Naive thymus-derived CD8-positive, alpha-beta T cell (primary cell): ENCODE data around the gene CDK19. TPM values are rescaled to one million over a fixed set of nuclear protein-coding genes. Genes with fewer than 3 reads are reported as not detected.

Experiments
- ATAC-seq, 2 donors: fragments of 150-1000 bp; cut with Tn5 transposase in 1 of 2; sonication (Bioruptor Pico), chemical (Tn5 transposase) in 1 of 2; 1 replicate in 1 of 2; 2 replicates in 1 of 2; pipeline ENCODE4 v1.10.0; 2021; ENCODE audit warnings: mild to moderate bottlenecking in 2 of 2, moderate library complexity in 2 of 2
- POLR2A ChIA-PET: fragments of 350-600 bp; sonication (Branson Sonifier 250); formaldehyde crosslinking; loops from one replicate; lab custom pipeline; 2021; ENCODE audit warnings: antibody characterized with exemption; lab: Charles Lee
- DNase-seq, 10 donors: peaks; one replicate each; pipeline versions ENCODE4 v3.0.0 to v3.0.0-alpha.2; 2020 to 2022
- H3K27ac Mint-ChIP-seq, 10 donors: one replicate each; pipeline ENCODE4 v1.8.0; 2020 to 2022; ENCODE audit warnings: mild to moderate bottlenecking in 10 of 10, mixed read lengths in 10 of 10, moderate library complexity in 4 of 10, inconsistent platforms in 1 of 10
- H3K27me3 Mint-ChIP-seq, 5 donors: one replicate each; pipeline ENCODE4 v1.8.0; 2021 to 2022; ENCODE audit warnings: mixed read lengths in 5 of 5
- H3K36me3 Mint-ChIP-seq, 3 donors: one replicate each; pipeline ENCODE4 v1.8.0; 2020 to 2022; ENCODE audit warnings: mixed read lengths in 3 of 3, mild to moderate bottlenecking in 2 of 3, inconsistent platforms in 1 of 3
- H3K4me1 Mint-ChIP-seq, 4 donors: one replicate each; pipeline ENCODE4 v1.8.0; 2021 to 2022; ENCODE audit warnings: mixed read lengths in 4 of 4
- H3K4me3 Mint-ChIP-seq, 10 donors: one replicate each; pipeline ENCODE4 v1.8.0; 2020 to 2022; ENCODE audit warnings: mild to moderate bottlenecking in 10 of 10, mixed read lengths in 10 of 10, moderate library complexity in 6 of 10, inconsistent platforms in 1 of 10
- H3K9me3 Mint-ChIP-seq, 9 donors: one replicate each; pipeline ENCODE4 v1.8.0; 2020 to 2022; ENCODE audit warnings: mixed read lengths in 9 of 9, mild to moderate bottlenecking in 3 of 9, inconsistent platforms in 1 of 9, moderate library complexity in 1 of 9
- polyA plus RNA-seq, 3 donors: library from polyadenylated mRNA; unstranded; fragments of 300-500 nt; fragmentation: Illumina TruSeq; gene quantifications; one replicate each; pipeline ENCODE4 v1.2.3, GENCODE V29; 2021
- total RNA-seq, 8 experiments: library from RNA in 2 of 8; stranded (reverse) in 2 of 8; gene quantifications; one replicate each; pipeline ENCODE4 v1.2.3 and lab custom pipeline; 2021 to 2026

Gene CDK19
- total and polyA plus RNA-seq, 5 experiments from 2014 or later: 1.1 to 20.0 (median 2.1) TPM

DNA sequence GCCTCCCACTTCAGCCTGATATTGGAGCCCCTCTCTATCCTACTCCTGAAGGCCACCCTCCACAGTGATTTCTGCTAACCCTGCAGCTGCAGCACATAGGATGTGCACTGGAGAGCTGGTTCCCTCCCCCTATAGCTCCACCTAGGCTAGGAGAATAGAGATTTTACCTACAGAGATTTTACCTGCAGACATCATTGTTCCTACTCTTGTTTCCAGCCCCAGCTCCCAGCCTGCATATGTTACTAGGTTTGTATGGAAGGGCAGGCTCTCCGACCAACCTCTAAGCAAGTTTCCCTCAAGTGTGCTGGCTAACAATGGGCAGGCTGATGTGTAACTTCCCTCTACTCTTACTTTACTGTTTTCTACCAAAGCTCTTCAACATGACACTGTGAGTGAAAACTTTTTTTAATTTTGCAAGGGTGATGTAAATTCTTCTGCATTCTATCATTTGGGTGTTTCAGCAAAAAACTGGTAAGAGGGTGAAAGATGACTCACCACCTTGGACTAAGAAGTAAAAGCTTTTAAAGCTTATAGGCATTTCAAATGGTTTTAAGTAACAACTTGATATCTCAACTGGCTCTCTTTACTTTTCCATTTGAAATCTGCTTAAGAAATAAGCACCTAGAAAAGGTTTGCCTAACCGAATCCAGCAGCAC, 106.8 kb downstream of the CDK19 start:
- peaks cover 3 to 8% (median 6%) of the 10 kb centered on the region in 3 donors for H3K36me3 Mint-ChIP-seq
- H3K27ac Mint-ChIP-seq: no peak overlapping the region
- H3K27me3 Mint-ChIP-seq: no peaks in the 10 kb centered on the region
- DNase-seq (no peak), ATAC-seq (no peak)
- H3K4me3 Mint-ChIP-seq: no peak overlapping the region
- peaks cover 0 to 5% (median 3%) of the 10 kb centered on the region in 4 donors for H3K4me1 Mint-ChIP-seq
- POLR2A ChIA-PET: interaction anchor here (1.4 kb wide), 1 partner anchor 106 kb away, joined by 3 read pairs; the partner anchor contains the start of gene CDK19
- H3K9me3 Mint-ChIP-seq: no peaks in the 10 kb centered on the region

DNA sequence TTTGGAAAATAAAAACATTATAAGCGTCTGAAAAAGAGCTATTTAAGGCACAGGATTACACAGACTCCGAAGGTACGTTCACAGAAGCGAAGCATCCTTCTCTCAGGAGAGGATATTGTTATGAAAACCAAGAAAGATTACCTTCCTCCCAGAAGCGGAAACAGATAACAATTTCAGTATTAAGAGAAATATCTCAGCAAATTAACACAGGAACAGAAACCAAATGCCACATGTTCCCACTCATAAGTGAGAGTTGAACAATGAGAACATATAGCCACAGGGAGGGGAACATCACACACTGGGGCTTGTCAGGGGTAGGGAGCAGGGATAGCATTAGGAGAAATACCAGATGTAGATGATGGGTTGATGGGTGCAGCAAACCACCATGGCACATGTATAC, 109.7 kb downstream of the CDK19 start:
- Mint-ChIP-seq H3K9me3 (no peaks in the 10 kb centered on the region), H3K36me3 (peaks cover 0 to 6% (median 0%) of the 10 kb centered on the region in 3 donors), H3K4me3 (no peak overlapping the region), H3K27ac (peak overlapping the region in 1 of 10 donors; percentile 10), H3K4me1 (peaks cover 0 to 5% (median 2%) of the 10 kb centered on the region in 4 donors), H3K27me3 (no peaks in the 10 kb centered on the region)
- POLR2A ChIA-PET: no interaction called here
- DNase-seq (no peak), ATAC-seq (no peak)

DNA sequence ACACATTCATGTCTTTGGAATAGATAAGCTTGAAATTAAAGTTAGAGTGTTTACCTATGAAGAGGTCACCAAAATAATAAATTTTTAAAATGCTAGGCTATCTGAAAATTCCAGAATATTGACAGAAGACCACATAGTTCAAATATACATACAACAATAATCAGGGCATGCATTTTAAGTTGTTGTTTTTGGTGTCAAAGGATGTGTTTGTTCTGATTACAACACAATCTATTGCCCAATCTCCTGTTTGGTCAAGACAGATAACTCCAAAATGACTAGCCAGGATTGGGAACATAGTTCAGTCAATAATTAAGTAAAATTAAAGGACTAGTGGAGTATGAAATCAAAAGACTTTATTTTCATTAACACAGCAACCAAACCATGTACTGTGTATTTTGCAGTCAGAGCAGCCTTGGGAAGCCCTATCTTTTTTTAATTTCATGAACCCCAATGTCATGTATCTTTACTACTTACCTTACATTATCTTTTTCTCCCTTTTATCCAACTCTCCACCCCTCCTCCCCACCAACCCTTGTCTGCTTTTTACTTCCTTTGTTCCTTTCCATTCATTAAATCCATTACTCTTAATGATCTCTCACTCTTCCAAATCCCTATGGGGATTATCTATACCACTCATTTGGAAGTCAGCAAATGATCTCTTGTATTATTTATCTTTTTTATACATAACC, 111.2 kb downstream of the CDK19 start:
- POLR2A ChIA-PET: no interaction called here
- Mint-ChIP-seq H3K9me3 (no peaks in the 10 kb centered on the region), H3K4me3 (no peak overlapping the region), H3K27me3 (no peaks in the 10 kb centered on the region), H3K36me3 (peaks cover 0 to 3% (median 2%) of the 10 kb centered on the region in 3 donors), H3K27ac (peak overlapping the region in 2 of 10 donors; percentile 12 to 53), H3K4me1 (peaks cover 0 to 5% (median 1%) of the 10 kb centered on the region in 4 donors)
- ATAC-seq (no peak), DNase-seq (no peak)

GRCh38 chr6:110703010-110703905, 112.0 kb downstream of the CDK19 start:
- DNase-seq: no peak
- H3K27ac Mint-ChIP-seq: peak overlapping the region in 2 of 10 donors; percentile 19 to 46

DNA sequence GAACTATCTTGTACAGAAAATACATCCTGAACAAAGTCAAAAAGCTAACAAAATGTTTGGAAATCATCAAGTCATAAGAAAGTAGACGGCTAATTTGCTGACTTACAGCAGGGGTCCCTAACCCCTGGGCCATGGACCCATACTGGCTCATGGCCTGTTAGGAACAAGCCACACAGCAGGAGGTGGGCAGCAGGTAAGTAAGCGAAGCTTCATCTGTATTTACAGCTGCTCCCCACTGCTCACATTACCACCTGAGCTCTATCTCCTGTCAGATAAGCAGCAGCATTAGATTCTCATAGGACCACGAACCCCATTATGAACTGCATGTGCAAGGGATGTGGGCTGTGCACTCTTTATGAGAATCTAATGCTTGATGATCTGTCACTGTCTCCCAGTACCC, 115.5 kb downstream of the CDK19 start:
- Mint-ChIP-seq H3K9me3 (peaks cover 0 to 1% (median 0%) of the 10 kb centered on the region in 9 donors), H3K4me3 (no peak overlapping the region), H3K27ac (no peak overlapping the region), H3K4me1 (peaks cover 0 to 9% (median 0%) of the 10 kb centered on the region in 4 donors), H3K27me3 (no peaks in the 10 kb centered on the region), H3K36me3 (peaks cover 0 to 16% (median 15%) of the 10 kb centered on the region in 3 donors)
- DNase-seq: no peak
- POLR2A ChIA-PET: interaction anchor here (0.6 to 1.1 kb wide), 3 partner anchors 17 to 1115 kb away, joined by 3 to 5 read pairs (median 3); partner anchors contain the start of gene AMD1
- no peak for ATAC-seq

More at GRCh38 chr6:110703010-110703905, 112.0 kb downstream of the CDK19 start:
- no peak for ATAC-seq
- Mint-ChIP-seq H3K9me3 (no peaks in the 10 kb centered on the region), H3K4me1 (peaks cover 0 to 2% (median 0%) of the 10 kb centered on the region in 4 donors), H3K36me3 (peaks cover 0 to 5% (median 2%) of the 10 kb centered on the region in 3 donors), H3K27me3 (no peaks in the 10 kb centered on the region), H3K4me3 (no peak overlapping the region)
- POLR2A ChIA-PET: no interaction called here

DNA sequence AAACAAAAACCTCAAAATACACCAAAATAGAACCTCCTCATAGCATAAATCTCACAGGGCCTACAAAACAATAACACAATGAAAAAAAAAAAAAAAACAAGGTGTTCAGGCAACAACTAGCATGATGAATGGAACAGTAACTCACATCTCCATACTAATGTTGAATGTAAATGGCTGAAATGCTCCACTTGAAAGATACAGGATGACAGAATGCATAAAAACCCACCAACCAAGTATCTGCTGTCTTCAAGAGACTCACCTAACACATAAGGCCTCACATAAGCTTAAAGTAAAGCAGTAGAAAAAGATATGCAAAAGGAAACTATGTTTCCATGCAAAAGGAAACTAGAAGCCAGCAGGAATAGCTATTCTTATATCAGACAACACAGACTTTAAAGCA, 121.3 kb downstream of the CDK19 start:
- no peak for DNase-seq
- Mint-ChIP-seq H3K27ac (no peak overlapping the region), H3K27me3 (no peaks in the 10 kb centered on the region), H3K4me3 (no peak overlapping the region), H3K4me1 (peaks cover 8 to 21% (median 14%) of the 10 kb centered on the region in 4 donors), H3K9me3 (peaks cover 0 to 6% (median 0%) of the 10 kb centered on the region in 9 donors), H3K36me3 (peaks cover 0 to 25% (median 25%) of the 10 kb centered on the region in 3 donors)
- POLR2A ChIA-PET: interaction anchor here (0.6 kb wide), 1 partner anchor 300 kb away, joined by 4 read pairs; no protein-coding TSS in a partner anchor
- no peak for ATAC-seq

DNA sequence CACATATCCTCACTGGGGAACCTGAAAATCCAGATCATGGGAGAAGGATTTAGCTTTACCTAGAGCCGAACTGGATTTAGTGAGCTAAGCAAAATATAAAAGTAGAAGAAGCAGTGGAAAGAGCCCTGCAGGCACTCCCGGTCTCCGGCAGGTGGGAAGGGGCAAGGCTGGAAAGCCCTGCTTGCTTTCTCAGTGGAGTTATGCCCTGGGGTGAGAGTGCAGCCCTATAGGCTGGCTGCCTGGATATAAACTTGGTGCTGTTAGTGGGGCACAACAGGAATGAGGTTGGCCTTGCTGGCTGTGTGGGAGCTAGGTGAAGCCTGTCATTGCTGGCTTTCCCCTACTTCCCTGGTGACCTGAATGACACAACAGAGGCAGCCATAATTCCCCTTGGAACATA, 122.0 kb downstream of the CDK19 start:
- peak overlapping the region in 1 of 10 donors; percentile 14 for H3K4me3 Mint-ChIP-seq
- no peak for DNase-seq
- peaks cover 0 to 25% (median 24%) of the 10 kb centered on the region in 3 donors for H3K36me3 Mint-ChIP-seq
- H3K27me3 Mint-ChIP-seq: no peaks in the 10 kb centered on the region
- H3K9me3 Mint-ChIP-seq: peaks cover 0 to 6% (median 0%) of the 10 kb centered on the region in 9 donors
- H3K27ac Mint-ChIP-seq: peak overlapping the region in 1 of 10 donors; percentile 56
- H3K4me1 Mint-ChIP-seq: peaks cover 13 to 28% (median 21%) of the 10 kb centered on the region in 4 donors
- no peak for ATAC-seq
- POLR2A ChIA-PET: interaction anchor here (0.6 kb wide), 1 partner anchor 181 kb away, joined by 3 read pairs; the partner anchor contains the start of gene AMD1

- no peak overlapping the region for H3K4me3 Mint-ChIP-seq
- H3K36me3 Mint-ChIP-seq: peaks cover 0 to 16% (median 15%) of the 10 kb centered on the region in 3 donors
- H3K9me3 Mint-ChIP-seq: peaks cover 0 to 6% (median 0%) of the 10 kb centered on the region in 9 donors
- H3K27ac Mint-ChIP-seq: no peak overlapping the region
- no peak for DNase-seq
- H3K4me1 Mint-ChIP-seq: peaks cover 15 to 45% (median 33%) of the 10 kb centered on the region in 4 donors
- ATAC-seq: no peak
- H3K27me3 Mint-ChIP-seq: no peaks in the 10 kb centered on the region
- POLR2A ChIA-PET: interaction anchor here (1.0 kb wide), 1 partner anchor 124 kb away, joined by 3 read pairs; the partner anchor contains the start of gene CDK19
These were observed 124.4 kb downstream of the CDK19 start for GRCh38 chr6:110690916-110691315.

GRCh38 chr6:110690106-110690654, 125.1 kb downstream of the CDK19 start:
- POLR2A ChIA-PET: interaction anchor here (1.0 kb wide), 1 partner anchor 125 kb away, joined by 3 read pairs; the partner anchor contains the start of gene CDK19
- H3K27ac Mint-ChIP-seq: peak overlapping the region in 1 of 10 donors; percentile 3
- no peak for DNase-seq
- peaks cover 15 to 45% (median 33%) of the 10 kb centered on the region in 4 donors for H3K4me1 Mint-ChIP-seq
- no peaks in the 10 kb centered on the region for H3K27me3 Mint-ChIP-seq
- no peak overlapping the region for H3K4me3 Mint-ChIP-seq
- H3K9me3 Mint-ChIP-seq: peaks cover 0 to 6% (median 0%) of the 10 kb centered on the region in 9 donors
- ATAC-seq: no peak
- peaks cover 0 to 15% (median 12%) of the 10 kb centered on the region in 3 donors for H3K36me3 Mint-ChIP-seq

- POLR2A ChIA-PET: interaction anchor here (1.0 to 2.9 kb wide), 2 partner anchors 185 to 269 kb away, joined by 3 to 17 read pairs; partner anchors contain the start of genes AMD1 and GTF3C6
- H3K27me3 Mint-ChIP-seq: no peaks in the 10 kb centered on the region
- peak in 7 of 10 donors; percentile 0 to 64 (median 49) for DNase-seq
- ATAC-seq: peak; percentile 70 to 95
- H3K9me3 Mint-ChIP-seq: peaks cover 0 to 4% (median 0%) of the 10 kb centered on the region in 9 donors
- peak overlapping the region in 9 of 10 donors; percentile 0 to 90 (median 70) for H3K27ac Mint-ChIP-seq
- peaks cover 0 to 15% (median 6%) of the 10 kb centered on the region in 3 donors for H3K36me3 Mint-ChIP-seq
- H3K4me1 Mint-ChIP-seq: peaks cover 15 to 44% (median 31%) of the 10 kb centered on the region in 4 donors
- H3K4me3 Mint-ChIP-seq: peak overlapping the region in 5 of 10 donors; percentile 3 to 41 (median 19)
These were observed 125.9 kb downstream of the CDK19 start for GRCh38 chr6:110689275-110689935.
